ENCODE measurements around the gene ATXN1.

Gene ATXN1

GRCh38 chr6:16334671-16335070 lies 426.6 kb downstream of the ATXN1 start:
- DNase-seq (ENCODE audit: low read depth in 2 of 2): peak; percentile 72 to 73

GRCh38 chr6:16333580-16333979 lies 427.7 kb downstream of the ATXN1 start:
- DNase-seq (ENCODE audit: low read depth in 2 of 2): no peak

- DNase-seq (ENCODE audit: low read depth in 2 of 2): peak in 1 of 2 experiments; percentile 29
Measured at GRCh38 chr6:16332175-16332542, 429.1 kb downstream of the ATXN1 start.

- peak in 1 of 2 experiments; percentile 42 for DNase-seq (ENCODE audit: low read depth in 2 of 2)
Measured at GRCh38 chr6:16331384-16332174, 429.7 kb downstream of the ATXN1 start.

- DNase-seq (ENCODE audit: low read depth in 2 of 2): no peak
Measured at GRCh38 chr6:16329233-16329632, 432.0 kb downstream of the ATXN1 start.

- DNase-seq (ENCODE audit: low read depth in 2 of 2): no peak
Measured at GRCh38 chr6:16327777-16328325, 433.4 kb downstream of the ATXN1 start.

GRCh38 chr6:16326971-16327776 lies 434.1 kb downstream of the ATXN1 start:
- no peak for DNase-seq (ENCODE audit: low read depth in 2 of 2)

- DNase-seq (ENCODE audit: low read depth in 2 of 2): no peak
Measured at GRCh38 chr6:16326531-16326930, 434.7 kb downstream of the ATXN1 start.

- no peak for DNase-seq (ENCODE audit: low read depth in 2 of 2)
Measured at GRCh38 chr6:16324606-16325225, 436.5 kb downstream of the ATXN1 start.

GRCh38 chr6:16324184-16324583 lies 437.1 kb downstream of the ATXN1 start:
- DNase-seq (ENCODE audit: low read depth in 2 of 2): no peak

- peak in 1 of 2 experiments; percentile 67 for DNase-seq (ENCODE audit: low read depth in 2 of 2)
Measured at GRCh38 chr6:16322666-16323312, 438.5 kb downstream of the ATXN1 start.

GRCh38 chr6:16321826-16322225 lies 439.4 kb downstream of the ATXN1 start:
- no peak for DNase-seq (ENCODE audit: low read depth in 2 of 2)

- DNase-seq (ENCODE audit: low read depth in 2 of 2): no peak
Measured at GRCh38 chr6:16321341-16321710, 439.9 kb downstream of the ATXN1 start.

- peak in 1 of 2 experiments; percentile 32 for DNase-seq (ENCODE audit: low read depth in 2 of 2)
Measured at GRCh38 chr6:16320533-16321340, 440.5 kb downstream of the ATXN1 start.

GRCh38 chr6:16319813-16320532 lies 441.3 kb downstream of the ATXN1 start:
- peak; percentile 73 to 74 for DNase-seq (ENCODE audit: low read depth in 2 of 2)

GRCh38 chr6:16318953-16319720 lies 442.1 kb downstream of the ATXN1 start:
- no peak for DNase-seq (ENCODE audit: low read depth in 2 of 2)

GRCh38 chr6:16318538-16318937 lies 442.7 kb downstream of the ATXN1 start:
- DNase-seq (ENCODE audit: low read depth in 2 of 2): peak in 1 of 2 experiments; percentile 26

GRCh38 chr6:16316741-16317251 lies 444.5 kb downstream of the ATXN1 start:
- DNase-seq (ENCODE audit: low read depth in 2 of 2): no peak

GRCh38 chr6:16314296-16314695 lies 447.0 kb downstream of the ATXN1 start:
- DNase-seq (ENCODE audit: low read depth in 2 of 2): no peak

All from fibroblast of skin of left biceps (primary cell).